GM19328 (cell line): Measurements from ENCODE around the gene GLT1D1.
"Not testable (repeated sequence)": the region's sequence is repeated elsewhere in the genome, so short reads cannot be mapped to it uniquely, and the experiment has no call there.

Source experiments
- ATAC-seq: cut with Tn5 transposase; IDR thresholded peaks from one replicate; pipeline ENCODE4 v1.9.1; 2021; ENCODE audit warnings: mild to moderate bottlenecking, moderate library complexity; ENCODE audit not compliant: unreplicated experiment

The GLT1D1 gene

DNA sequence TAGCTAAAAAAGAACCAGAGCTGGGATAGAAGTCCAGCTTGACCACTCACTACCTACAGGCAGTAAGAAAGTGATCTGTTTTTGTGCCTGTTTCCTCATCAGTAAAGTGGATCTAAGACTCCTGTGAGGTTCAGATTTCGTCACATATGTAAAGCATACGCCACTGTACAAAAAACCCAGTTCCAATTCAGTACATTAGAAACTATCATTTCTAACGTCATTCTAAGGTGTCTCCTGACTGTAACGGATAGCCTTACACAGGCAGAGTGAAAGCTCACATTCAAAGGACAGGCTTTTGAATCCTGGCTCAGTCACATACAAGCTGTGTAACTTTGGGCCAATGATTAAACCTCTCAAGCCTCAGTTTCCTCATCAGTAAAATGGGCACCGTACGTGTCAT lies 33.0 kb upstream of the GLT1D1 start:
- ATAC-seq = no peak

- ATAC-seq = peak; percentile 47
Measured at GRCh38 chr12:128820723-128821432, 32.4 kb upstream of the GLT1D1 start.

DNA sequence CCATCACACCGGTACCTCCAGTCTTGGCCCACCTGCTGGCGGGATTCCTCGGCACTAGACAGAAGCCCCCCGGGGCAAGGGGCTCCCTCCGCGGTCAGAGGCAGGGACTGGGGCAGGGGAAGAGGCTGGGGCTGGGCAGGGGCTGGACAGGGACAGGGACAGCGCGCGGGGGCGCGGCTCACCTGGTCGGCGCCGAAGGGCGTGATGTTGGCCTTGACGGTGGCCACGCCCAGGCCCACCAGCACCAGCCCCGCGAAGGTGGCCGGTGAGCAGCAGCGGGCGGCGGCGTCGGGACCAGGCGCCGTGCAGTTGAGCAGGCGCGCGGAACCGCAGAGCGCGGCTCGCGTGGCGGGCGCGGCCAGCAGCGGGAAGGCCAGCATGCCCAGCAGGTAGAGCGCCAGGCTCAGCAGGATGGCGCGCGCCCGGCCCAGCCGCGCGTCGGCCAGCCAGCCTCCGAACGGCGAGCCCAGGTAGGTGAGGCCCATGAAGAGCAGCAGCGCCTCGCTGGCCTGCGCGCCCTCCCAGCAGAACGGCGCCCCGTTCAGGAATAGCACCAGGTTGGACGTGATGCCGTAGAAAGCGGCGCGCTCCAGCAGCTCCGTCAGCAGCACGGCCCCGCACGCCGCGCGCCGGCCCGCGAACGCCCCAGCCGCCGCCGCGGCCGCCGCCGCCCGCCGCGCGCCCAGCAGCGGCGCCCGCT lies 29.9 kb upstream of the GLT1D1 start:
- peak; percentile 15 for ATAC-seq

DNA sequence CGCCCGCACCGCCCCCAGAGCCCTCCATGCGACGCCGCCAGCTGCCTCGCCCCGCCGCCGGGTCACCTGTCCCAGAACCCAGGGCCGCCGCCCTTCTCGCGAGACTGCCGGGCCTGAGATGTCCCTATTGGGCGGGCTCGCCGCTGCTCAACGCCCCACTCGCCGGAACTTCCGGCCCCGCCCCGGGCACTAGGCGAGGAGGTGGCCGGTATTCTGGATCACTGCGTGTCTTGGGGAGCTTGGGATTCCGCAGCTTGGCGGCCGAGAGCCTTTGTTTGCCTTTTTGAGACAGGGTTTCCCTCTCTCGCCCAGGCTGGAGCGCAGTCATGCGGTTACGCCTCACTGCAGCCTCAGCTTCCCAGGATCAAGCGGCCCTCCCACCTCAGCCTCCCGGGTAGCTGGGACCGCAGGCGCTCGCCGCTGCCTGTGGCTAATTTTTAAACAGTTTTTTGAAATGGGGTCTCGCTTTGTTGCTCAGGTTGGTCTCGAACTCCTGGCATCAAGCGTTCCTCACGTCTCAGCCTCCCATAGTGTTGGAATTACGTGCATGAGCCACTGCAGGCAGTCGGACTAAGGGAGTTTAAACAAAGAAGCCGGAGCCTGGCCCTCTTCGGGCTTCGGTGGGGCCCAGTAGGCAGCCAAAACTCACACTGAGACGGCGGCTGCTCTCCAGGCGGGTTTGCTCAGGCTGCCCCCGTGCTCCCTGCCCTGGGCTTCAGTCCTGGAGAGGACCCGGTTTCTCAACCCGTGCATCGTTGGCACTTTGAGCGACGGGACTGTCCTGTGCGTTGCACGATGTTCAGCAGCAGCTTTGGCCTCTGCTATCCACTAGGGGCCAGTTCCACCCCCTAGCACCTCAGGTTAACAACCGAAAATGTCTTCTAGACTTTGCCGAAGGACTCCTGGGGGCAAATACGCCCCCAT lies 29.1 kb upstream of the GLT1D1 start, which contains the start of gene SLC15A4:
Gene SLC15A4 (minus strand): TSS at position 43 of the 924 bp plus-strand sequence. CDS start 15 bp downstream, at position 28.
- peak; percentile 74 for ATAC-seq

- no peak for ATAC-seq
Measured at GRCh38 chr12:128825835-128826234, 27.4 kb upstream of the GLT1D1 start.

DNA sequence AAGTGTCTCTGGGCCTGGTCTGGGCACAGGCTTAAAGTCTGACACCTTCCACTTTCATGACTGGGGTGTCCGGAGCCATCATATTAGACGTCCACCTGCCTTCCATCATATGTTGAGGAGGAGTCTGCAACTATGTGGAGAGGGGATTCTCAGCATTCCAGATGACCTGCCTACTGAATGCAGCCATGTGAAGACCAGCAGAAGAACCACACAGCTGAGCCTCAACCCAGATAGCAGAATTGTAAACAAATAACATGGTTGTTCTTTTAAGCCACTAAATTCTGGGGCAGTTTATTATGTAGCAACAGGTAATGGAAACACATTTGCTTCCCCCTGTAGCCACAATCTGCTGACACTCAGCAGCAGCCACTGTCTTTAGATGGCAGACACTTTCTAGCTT lies 25.6 kb upstream of the GLT1D1 start:
- no peak for ATAC-seq

DNA sequence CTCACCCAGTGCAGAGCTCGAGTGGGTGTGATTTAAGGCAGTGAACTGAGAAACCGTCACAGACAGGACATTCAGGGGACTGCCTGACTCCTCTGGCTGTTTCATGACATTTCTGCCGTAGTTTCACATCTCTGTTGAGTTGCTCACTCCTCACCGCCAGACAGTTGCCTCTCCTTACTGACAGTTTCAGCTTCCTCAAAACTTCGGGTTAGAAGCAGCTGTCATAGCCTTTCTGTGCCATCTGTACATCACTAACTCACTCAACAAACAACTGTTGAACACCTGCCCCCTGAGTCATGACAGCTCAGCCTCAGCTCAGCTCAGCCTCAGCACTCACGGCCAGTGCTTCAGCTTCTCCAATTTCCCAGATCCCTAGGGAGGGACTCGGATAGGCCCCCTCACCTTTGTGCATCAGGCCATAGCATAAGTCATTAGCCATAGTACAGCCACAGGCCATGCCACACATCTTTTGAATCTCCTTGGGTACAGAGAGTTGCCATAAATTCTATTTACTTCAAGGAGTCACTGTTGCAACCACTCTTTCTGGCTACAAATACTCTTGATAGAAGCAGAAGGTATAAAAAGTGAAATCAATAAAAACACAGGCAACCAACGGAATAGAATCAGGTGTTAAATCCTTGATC lies 23.3 kb upstream of the GLT1D1 start:
- ATAC-seq = peak; percentile 94

- peak; percentile 33 for ATAC-seq
Measured at GRCh38 chr12:128830505-128830893, 22.8 kb upstream of the GLT1D1 start.

DNA sequence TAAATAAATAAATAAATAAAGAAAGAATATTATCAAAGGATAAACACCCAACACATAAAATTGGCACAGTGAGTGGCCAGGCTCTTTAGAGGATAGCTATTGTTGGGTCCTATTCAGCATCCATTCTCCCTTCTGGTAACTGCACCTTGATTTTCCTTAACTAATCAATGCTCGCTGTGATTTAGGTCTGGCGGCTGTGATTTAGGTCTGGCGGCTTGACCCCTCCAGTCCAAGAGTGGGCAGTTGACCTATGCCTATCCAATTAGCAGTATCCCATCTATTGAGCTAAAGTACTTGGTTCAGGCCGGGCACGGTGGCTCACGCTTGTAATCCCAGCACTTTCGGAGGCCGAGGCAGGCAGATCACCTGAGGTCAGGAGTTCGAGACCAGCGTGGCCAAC lies 19.9 kb upstream of the GLT1D1 start:
- no peak for ATAC-seq

- not testable (repeated sequence) for ATAC-seq
Measured at GRCh38 chr12:128839885-128840284, 13.4 kb upstream of the GLT1D1 start.

DNA sequence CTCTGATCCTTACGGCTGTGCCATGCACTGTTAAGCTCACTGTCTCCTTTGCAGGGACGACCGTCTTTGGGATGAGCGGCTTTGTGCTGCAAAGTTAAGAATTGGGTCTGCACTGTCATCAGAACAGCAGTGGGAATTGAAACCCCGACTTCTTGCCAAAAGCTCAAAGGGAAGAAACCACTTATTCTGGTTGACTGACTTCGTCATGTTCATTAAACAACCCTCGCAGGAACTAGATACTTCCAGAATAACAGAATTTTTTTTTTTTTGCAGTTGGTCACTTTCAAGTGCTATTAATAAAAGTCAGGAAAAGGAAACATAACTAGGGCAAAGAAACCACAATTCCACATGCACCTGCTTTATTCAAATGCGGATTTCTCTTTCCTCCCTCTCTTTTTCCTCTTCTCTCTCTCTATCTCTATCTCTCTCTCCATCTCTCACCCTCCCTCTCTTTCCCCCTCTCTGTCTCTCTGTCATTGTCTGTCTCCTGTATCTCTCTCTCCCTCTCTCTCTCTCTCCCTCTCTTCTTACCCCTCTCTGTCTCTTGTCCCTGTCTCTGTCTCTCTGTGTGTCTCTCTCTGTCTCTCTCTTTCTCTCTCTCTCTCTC lies 12.3 kb upstream of the GLT1D1 start:
- ATAC-seq = peak; percentile 59

- no peak for ATAC-seq
Measured at GRCh38 chr12:128842579-128842978, 10.7 kb upstream of the GLT1D1 start.

- no peak for ATAC-seq
Measured at GRCh38 chr12:128843538-128843937, 9.7 kb upstream of the GLT1D1 start.

DNA sequence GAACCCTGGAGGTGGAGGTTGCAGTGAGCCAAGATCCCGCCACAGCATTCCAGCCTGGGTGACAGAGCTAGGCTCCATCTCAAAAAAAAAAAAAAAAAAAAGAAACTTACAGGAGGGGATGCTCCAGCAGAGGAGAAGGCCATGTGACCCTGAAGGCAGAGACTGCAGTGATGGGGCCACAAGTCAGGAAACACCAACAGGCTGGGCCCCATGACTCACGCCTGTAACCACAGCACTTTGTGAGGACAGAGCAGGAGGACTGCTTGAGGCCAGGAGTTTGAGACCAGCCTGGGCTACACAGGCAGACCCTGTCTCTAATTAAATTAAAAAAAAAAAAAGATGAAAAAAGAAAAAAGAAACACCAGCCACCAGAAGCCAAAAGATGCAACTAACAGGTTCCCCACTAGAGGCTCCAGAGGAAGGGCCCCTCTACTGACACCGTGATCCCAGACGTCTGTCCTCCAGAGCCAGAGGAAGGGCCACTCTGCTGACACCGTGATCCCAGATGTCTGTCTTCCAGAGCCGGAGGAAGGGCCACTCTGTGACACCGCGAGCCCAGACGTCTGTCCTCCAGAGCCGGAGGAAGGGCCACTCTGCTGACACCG lies 9.1 kb upstream of the GLT1D1 start:
- no peak for ATAC-seq

DNA sequence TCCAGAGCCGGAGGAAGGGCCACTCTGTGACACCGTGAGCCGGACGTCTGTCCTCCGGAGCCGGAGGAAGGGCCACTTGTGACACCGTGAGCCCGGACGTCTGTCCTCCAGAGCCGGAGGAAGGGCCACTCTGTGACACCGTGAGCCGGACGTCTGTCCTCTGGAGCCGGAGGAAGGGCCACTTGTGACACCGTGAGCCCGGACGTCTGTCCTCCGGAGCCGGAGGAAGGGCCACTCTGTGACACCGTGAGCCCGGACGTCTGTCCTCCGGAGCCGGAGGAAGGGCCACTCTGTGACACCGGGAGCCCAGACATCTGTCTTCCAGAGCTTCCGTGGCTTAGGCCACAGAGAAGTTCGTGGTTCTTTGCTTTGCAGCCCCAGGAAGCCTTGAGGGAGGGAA lies 6.6 kb upstream of the GLT1D1 start:
- not testable (repeated sequence) for ATAC-seq

DNA sequence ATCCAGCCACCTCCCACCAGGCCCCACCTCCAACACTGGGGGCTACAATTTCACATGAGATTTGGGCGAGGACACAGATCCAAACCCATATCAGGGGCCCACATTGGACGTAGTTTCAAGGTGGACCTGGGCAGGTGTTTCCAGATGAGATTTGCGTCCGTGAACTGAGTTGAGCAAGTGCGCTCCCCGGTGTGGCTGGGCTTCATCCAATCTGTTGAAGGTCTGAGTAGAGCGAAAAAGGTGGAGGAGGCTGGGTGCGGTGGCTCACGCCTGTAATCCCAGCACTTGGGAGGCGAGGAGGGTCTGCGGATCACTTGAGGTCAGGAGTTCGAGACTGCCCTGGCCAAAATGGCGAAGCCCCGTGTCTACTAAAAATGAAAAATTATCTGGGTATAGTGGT lies 4.9 kb upstream of the GLT1D1 start:
- ATAC-seq = no peak

DNA sequence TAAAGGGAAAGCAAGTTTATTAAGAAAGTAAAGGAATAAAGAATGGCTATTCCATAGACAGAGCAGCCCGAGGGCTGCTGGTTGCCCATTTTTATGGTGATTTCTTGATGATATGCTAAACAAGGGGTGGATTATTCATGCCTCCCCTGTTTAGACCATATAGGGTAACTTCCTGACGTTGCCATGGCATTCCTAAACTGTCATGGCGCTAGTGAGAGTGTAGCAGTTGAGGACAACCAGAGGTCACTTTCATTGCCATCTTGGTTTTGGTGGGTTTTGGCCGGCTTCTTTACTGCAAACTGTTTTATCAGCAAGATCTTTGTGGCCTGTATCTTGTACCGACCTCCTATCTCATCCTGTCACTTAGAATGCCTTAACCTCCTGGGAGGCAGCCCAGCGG lies 3.5 kb upstream of the GLT1D1 start:
- ATAC-seq = not testable (repeated sequence)

GRCh38 chr12:128850400-128850799 lies 2.9 kb upstream of the GLT1D1 start:
- ATAC-seq = no peak

GRCh38 chr12:128851429-128851828 lies 1.8 kb upstream of the GLT1D1 start:
- ATAC-seq = not testable (repeated sequence)
